Measurements from ENCODE around the gene CHAF1B.
"Not testable (repeated sequence)": the region's sequence is repeated elsewhere in the genome, so short reads cannot be mapped to it uniquely, and the experiment has no call there.

Gene CHAF1B

DNA sequence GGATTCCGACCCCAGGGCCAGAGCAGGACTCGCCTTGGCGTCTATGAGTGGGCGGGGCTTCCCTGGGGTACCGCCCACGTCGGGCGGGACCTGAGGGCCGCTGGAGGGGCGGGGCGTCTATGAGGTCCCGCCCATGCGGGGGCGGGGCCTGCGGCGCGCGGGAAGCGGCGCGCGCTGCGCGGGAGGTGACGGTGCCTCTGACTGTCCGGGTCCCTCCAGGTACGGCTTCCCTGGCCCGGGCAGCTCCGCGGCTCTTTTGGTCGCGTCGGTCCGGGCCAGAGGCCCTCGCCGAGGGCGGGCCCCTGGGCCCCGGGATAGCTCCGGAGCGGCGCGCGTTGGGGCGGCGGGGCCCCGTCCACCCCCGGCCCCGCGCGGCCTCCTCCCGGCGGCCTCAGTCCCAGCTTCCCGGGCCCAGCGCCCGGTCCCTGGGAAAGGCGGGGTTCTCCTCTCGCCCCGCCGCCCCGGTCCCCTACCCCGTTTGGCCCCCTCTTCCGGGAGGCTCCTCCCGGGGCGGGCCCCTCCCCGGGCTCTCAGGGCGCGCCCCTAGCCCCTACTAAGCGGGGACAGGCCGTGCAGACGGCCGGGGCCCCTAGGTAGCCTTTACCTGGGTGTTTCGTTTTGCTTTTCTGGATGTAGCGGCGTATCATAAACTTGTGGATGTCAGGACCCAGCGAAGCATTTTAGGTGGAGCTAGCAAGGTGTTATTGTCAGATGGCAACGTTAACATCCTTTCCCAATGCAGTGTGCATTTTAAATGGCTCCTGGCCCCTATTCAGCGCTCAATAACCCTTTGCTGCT lies at the start of gene CHAF1B:
TSS of gene CHAF1B (plus strand) at position 160 of the 798 bp plus-strand sequence. CDS start 745 bp downstream, outside the sequence.
- DNase-seq (ENCODE audit: low read depth), result peak; percentile 76

DNA sequence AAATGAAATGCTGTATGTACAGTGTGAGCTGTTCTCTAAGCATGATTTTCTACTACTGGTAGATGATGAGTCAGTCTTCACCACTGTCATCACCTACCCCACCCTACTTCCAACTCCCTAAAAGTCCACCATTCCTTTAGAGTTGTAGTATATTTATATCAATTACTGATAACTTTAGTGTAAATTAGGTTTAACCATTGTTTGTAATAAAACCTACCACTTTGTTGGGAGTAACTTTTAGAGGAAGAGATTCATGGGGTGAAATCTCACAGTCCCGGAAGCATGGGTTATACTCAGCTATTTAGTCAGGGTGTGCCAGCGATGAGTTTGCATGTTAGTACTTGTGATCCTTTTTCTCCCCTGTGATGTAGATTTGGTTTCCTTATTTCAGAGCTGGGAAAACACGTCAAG lies 48.1 kb upstream of the CHAF1B start:
- DNase-seq (ENCODE audit: low read depth), result peak; percentile 74

DNA sequence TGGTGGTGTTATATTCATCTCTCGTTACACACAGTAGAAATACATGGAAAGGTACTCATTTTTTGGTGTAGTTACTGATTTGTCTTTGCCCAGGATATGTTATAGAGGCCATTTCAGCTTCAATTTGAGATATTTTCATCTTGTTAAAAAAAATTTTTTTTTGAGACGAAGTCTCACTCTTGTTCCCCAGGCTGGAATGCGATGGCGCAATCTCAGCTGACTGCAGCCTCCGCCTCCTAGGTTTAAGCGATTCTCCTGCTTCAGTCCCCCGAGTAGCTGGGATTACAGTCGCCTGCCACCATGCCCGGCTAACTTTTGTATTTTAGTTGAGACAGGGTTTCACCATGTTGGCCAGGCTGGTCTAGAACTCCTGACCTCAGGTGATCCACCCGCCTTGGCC lies 46.2 kb upstream of the CHAF1B start:
- no peak for DNase-seq (ENCODE audit: low read depth)

DNA sequence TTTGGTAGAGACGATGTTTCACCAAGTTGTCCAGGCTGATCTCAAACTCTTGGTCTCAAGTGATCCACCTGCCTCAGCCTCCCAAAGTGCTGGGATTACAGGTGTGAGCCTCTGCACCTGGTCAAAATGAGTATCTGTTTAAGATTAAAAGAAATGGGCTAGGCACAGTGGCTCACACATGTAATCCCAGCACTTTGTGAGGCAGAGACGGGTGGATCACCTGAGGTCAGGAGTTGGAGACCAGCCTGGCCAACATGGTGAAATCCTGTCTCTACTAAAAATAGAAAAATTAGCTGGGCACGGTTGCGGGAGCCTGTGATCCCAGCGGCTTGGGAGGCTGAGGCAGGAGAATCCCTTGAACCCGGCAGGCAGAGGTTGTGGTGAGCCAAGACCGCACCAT lies 42.6 kb upstream of the CHAF1B start:
- not testable (repeated sequence) for DNase-seq (ENCODE audit: low read depth)

DNA sequence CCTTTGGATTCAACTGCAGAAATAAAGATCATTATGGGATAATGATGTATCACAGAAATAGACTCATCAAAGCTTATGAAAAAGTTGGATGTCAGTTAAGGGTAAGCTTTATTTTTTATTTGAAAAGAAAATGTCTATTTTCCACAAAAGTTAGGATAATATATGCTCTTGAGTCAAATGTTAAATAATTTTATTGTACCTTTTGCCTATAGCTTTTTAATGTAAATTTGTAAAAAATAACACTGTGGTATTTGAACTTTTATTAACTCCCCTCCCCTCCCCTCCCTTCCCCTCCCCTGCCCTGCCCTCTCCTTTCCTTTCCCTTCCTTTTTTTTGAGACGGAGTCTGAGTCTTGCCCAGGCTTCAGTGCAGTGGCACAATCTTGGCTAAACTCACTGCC lies 40.3 kb upstream of the CHAF1B start:
- DNase-seq (ENCODE audit: low read depth), result no peak

DNA sequence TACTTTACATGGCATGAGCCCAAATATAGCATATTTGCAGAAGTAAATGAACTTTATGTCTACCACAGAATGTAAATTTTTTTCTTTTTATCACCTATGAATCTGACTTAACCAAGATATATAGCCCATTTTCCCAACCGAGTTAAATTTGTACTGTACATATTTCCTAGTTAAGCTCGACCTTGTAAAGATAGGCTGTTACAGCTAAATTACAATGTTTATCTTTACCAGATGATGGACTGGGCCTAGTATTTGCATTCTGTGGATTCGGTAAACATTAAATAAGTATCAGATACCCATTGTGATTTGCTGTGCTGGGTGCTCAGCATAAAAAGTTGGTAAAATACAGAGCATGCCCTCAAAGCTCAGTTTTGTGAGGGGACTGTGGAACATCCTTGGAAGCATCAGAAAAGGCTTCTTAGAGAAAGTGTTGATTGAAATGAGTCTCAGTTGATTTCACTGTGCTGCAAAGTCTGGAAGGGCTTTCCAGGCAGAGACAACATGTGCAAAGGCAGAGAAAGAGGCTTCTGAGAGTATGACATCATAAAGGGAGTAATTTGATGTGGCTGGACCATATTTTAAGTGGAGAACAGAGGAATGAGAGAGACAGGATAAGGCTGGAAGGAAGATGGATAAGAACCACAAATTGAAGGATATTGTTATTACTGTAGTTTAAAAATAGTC lies 37.8 kb upstream of the CHAF1B start:
- peak; percentile 49 for DNase-seq (ENCODE audit: low read depth)

DNA sequence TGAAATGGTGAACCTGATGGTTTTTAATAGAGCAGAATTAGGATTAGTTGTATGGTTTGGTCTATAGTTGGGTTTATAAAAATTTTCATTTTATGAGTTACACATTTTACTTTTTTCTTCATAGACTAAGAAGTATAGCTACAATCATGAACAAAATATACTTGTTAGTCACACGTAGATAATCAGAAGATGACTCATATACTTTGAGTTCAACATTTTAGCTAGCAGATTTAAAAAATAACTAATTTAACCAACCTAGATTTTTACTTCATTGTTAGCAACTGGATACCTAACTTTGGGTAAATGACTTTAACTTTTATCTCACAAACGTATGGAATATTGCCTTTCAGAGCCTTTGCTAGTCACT lies 37.2 kb upstream of the CHAF1B start:
- peak; percentile 39 for DNase-seq (ENCODE audit: low read depth)

DNA sequence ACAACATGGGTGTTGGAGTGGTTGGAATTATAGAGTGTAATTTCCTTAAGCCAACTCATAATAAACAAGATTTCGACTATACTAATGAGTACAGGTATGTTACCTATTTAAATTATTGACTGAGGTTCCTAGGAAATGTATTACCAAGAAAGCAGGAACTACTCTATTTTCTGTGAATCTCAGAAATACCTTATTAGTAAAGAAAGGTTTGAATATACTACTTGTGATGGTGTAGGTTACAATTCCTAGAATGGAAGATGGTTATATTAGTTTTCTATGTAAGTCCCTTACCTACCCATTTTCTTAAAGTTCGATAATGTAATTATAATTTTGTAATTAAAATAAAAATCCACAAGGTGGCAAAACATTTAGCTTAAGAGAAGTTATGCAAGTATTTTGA lies 35.9 kb upstream of the CHAF1B start:
- no peak for DNase-seq (ENCODE audit: low read depth)

DNA sequence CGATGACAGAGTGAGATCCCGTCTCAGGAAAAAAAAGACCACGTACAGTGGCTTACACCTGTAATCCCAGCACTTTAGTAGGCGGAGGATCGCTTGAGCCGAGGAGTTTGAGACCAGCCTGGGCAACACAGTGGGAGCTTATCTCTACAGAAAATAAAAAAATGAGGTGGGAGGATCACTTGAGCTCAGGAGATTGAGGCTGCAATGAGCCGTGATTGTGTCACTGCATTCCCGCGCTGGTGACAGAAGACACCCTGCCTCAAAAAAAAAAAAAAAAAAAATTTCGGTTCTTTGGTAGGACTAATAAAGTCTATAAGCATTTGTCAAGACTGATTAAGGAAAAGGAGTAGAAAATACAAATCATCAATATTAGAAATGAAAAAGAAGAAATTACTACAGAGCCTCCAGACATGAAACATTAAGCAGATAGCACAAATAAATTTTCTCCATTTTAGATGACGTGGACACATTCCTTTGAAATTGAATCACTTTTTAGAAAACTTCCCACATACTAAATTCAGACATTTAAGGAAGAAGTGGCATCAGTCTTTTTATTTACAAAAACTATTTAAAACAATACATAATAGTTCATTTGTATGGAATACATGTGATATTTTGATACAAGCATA lies 34.8 kb upstream of the CHAF1B start:
- peak; percentile 81 for DNase-seq (ENCODE audit: low read depth)

DNA sequence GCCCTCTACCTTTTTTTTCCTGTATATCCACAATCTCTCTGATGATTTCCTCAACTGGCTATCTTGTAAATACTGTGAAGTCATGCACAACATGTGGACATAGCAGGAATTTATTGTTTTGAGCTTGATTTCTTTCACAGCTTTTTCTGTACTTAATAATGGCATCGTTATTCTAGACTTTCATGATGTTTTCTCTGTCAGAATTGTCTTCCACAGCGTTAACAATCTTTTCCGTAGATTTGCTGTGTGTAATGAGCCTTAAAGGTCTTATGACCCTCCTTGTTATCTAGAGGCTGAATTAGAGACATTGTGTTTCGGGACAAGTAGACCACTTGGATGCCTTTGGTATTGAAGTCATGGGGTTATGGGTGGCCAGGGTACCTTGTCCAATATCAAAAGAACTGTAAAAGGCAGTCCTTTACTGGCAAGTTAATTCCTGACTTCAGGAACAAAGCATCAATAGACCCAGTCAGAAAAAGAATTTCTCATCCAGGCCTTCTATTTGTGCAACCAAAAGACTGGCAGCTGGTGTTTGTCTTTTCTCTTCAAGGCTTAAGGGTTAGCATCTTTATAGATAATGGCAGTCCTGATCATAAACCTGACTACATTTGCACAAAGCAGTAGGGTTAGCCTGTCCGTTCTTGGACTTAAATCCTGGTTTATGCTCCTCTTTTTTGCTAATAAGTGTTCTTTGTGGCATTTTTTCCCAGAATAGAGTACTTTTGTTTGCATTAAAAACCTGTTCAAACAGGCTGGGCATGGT lies 30.1 kb upstream of the CHAF1B start:
- no peak for DNase-seq (ENCODE audit: low read depth)

DNA sequence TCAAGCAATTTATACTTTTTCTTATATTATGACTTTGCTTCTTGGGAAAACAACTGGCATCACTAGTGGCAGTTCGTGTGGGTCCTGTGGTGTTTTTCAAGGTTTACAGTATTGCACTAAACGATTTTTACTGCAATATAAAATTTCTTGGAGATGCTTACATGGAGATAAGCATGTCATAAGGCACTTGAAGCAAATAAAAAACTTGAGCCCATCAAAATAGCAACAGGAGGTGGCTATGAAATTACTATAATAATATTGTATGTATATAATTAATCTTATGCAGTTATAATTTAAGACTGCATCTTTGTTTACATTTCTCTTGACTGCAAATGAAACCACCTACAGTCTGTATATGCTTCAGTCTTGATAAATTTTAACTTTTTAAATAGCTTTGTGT lies 29.3 kb upstream of the CHAF1B start:
- no peak for DNase-seq (ENCODE audit: low read depth)

DNA sequence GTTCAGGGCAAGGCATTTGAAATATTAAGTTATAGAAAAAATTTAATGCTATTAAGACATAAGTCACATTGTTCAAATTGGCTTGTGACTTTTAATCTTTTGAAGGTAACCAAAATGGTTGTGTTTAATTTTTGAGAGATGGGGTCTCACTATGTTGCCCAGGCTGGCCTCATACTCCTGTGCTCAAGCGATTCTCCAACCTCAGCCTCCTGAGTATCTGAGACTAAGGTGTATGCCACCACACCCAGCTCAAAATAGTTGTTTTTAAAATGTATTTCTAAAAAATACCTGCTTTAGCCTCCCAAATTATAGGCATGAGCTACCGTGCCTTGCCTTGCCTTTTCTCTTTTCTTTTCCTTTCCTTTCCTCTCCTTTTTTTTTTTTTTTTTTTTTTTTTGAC lies 26.0 kb upstream of the CHAF1B start:
- DNase-seq (ENCODE audit: low read depth), result no peak

DNA sequence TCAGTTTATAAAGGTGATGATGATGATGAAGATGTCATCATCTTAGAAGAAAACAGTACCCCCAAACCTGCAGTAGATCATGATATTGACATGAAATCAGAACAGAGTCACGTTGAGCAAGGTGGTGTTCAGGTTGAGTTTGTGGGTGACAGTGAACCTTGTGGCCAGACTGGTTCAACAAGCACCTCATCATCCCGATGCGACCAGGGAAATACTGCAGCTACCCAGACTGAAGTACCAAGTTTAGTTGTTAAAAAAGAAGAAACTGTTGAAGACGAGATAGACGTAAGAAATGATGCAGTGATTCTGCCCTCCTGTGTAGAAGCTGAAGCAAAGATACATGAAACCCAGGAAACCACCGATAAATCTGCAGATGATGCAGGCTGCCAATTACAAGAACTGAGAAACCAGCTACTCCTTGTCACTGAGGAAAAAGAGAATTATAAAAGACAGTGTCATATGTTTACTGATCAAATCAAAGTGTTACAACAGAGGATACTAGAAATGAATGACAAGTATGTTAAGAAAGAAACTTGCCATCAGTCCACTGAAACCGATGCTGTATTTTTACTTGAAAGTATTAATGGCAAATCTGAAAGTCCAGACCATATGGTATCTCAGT lies 16.0 kb upstream of the CHAF1B start:
- DNase-seq (ENCODE audit: low read depth), result no peak

DNA sequence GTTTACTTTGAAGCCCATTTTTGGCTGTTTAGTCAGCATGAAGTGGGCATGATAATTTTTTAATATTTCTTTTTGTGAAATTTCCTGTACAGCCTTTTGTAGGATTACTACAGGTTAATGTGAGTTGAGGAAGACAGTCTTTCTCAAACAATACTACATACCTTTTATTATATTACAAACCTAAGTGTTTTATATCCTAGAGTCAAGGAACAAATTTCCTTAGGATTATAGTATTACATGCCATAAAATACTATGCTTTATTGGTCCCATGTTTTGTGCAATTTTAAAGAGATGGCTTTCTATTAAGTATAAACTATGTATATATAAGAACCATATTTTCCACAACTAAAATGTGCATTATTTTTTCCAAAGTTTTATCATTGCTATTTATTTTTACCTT lies 9.2 kb upstream of the CHAF1B start:
- DNase-seq (ENCODE audit: low read depth), result no peak

DNA sequence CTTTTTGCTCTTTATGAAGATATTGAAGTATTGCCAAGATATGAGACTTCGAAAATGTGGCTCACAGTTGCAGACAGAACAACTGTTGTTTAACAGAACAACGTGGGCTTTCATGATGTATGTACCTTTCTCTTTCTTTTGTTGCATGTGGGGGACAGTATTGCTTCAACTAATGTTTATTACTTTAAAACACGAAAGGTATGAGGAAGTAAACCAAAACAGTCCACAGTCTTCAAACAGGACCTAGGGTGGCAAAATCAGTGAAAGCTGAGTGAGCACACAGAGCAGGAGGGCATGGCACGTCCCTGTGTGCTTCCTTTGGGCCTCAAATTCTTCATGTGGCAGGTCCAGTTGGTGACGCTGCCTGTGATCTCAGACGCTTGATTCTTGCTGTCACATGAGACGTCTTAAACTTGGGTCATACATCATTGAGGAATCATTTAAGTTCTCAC lies 7.8 kb upstream of the CHAF1B start:
- DNase-seq (ENCODE audit: low read depth), result no peak

DNA sequence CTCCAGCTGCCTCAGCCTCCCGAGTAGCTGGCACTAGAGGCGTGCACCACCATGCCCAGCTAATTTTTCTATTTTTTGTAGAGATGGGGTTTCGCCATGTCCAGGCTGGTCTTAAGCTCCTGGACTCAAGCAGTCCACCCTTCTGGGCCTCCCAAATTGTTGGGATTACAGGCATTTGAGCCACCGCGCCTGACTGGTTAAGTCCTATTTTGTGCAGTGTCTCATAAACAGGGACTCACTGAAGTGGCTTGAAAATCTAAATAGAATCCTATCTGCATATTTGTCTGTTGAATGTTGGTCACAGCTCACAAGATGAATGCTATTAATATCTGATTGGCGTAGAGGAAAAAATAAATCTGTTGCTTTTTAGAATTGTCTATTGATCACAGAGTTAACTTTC lies 5.9 kb upstream of the CHAF1B start:
- peak; percentile 8 for DNase-seq (ENCODE audit: low read depth)

DNA sequence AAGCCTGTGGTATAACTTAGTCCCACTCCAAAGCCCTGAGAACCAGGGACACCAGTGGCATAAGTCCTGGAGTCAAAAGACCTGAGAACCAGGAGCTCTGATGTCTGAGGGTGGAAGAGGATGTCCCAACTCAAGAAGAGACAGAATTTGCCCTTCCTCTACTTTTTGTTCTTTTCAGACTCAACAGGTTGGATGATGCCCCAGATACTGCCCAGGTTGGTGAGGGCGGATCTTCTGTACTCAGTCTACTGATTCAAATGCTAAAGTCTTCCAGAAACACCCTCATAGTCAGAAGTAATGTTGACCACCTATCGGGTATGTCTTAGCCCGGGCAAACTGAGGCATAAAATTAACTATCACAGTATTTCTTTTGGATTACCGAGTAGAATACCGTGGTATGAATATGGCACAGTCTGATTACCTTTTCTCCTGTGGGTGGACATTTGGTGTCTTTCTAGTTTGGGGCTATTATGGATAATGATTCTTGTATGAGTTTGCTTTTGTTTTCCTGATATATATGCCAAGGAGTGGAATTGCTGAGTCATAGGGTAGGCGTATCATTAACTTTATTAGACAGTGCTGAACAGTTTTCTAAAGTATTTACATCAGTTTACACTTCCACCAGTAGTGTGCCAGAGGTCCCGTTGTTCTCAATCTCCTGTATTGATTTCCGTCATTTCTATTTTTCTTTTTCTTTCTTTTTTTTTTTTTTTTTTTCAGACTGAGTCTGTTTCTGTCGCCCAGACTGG lies 3.2 kb upstream of the CHAF1B start:
- peak; percentile 14 for DNase-seq (ENCODE audit: low read depth)

DNA sequence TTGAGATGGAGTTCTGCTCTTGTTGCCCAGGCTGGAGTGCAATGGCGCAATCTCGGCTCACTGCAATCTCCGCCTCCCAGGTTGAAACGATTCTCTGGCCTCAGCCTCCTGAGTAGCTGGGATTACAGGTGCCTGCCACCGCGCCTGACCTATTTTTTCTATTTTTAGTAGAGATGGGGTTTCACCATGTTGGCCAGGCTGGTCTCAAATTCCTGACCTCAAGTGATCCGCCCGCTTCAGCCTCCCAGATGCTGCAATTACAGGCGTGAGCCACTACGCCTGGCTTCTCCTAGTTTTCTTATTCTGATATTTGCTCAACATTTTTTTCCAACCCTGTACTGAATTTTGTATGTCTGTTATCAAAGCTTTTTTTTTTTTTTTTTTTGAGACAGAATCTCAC lies 2.5 kb upstream of the CHAF1B start:
- not testable (repeated sequence) for DNase-seq (ENCODE audit: low read depth)

DNA sequence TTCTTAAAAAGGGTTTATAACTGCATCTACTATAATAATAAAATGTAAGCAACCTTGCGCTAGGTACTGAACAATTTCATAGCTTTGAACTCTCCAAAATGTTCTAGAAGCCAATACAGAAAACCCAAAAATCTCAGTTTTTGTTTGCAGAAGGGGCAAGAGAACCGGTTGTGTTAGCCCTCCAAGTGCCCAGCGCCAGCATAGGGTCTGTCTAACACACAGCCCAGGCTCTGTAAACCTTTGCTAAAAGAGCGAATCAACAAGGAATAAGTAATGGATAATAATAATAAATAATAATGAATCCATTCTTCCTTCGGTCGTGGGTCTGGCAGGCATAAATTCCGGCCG lies 333 bp upstream of the CHAF1B start:
- DNase-seq (ENCODE audit: low read depth), result no peak

DNA sequence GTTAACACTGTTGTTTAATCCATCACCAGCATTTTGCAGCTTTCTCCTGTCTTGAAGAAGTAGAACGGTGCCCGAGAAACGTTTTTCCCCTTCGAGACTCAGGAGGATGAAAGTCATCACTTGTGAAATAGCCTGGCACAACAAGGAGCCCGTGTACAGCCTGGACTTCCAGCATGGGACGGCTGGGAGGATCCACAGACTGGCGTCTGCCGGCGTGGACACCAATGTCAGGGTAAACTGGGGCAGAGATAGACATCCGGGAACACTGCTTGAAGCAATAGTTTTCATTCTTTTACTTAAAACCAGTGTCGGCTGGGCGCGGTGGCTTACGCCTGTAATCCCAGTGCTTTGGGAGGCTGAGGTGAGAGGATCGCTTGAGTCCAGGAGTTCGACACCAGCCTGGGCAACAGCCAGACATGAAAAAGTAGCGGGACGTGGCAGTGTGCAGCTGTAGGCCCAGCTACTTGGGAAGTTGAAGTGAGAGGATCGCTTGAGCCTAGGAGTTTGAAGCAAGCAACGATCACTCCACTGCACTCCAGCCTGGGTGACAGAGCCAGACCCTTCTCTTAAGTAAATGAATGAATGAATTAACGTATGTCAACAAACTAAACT lies 945 bp downstream of the CHAF1B start:
- DNase-seq (ENCODE audit: low read depth), result peak; percentile 32

DNA sequence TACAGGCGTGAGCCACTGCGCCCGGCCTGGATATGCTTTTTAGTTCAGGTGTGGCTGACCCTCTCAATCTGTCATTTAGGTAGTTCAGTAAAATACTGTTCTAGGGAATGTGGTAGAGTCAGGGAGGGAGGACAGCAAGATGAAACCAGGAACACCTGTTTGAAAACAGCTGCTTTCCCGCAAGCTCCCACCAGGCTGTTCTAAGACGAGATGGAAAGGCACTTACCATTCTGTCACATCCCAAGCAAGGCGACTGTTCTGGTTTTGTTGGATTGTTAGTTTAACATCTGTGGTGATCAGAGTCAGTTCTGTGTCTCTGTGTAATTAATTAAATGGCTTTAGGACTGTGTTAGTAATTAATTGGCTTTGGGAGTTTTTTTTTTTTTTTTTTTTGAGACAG lies 2.9 kb downstream of the CHAF1B start:
- no peak for DNase-seq (ENCODE audit: low read depth)
